K562 (cell line): Measurements from ENCODE around the gene MYL5. TPM values are rescaled to one million over a fixed set of nuclear protein-coding genes. Genes with fewer than 3 reads are reported as not detected.
A peak's percentile ranks its signal among the peaks of the same experiment; 100 is the strongest.

Experiments used
- E2F3 ChIP-seq: fragments of 250-450 bp; sonication (Bioruptor Pico); IDR thresholded peaks from 2 replicates; pipeline ENCODE4 v1.4.0; 2020; ENCODE audit warnings: mild to moderate bottlenecking
- FIP1L1 ChIP-seq: fragments of 200-400 bp; formaldehyde crosslinking; IDR thresholded peaks from 2 replicates; pipeline ENCODE4 v1.6.1; 2018; ENCODE audit warnings: mild to moderate bottlenecking, low read depth, low read length; ENCODE audit not compliant: poor library complexity, severe bottlenecking
- PCBP1 ChIP-seq: fragments of 200-400 bp; formaldehyde crosslinking; IDR thresholded peaks from 2 replicates; pipeline ENCODE4 v1.6.1; 2018; ENCODE audit warnings: mild to moderate bottlenecking, low read depth, low read length; ENCODE audit not compliant: poor library complexity, severe bottlenecking
- PCBP2 ChIP-seq: fragments of 200-400 bp; formaldehyde crosslinking; IDR thresholded peaks from 2 replicates; pipeline ENCODE4 v1.6.1; 2018; ENCODE audit warnings: low read length, low read depth, mild to moderate bottlenecking, moderate library complexity; ENCODE audit not compliant: poor library complexity, severe bottlenecking
- SMARCA4 ChIP-seq: fragments of 450-650 bp; IDR thresholded peaks from 2 replicates; pipeline ENCODE4 v1.6.1; 2016
- TBL1XR1 ChIP-seq, 2 experiments: IDR thresholded peaks; 2 replicates each; pipeline ENCODE4 v1.6.1; 2012; ENCODE audit warnings: improper control_type of control experiment in 2 of 2, low read length in 2 of 2, mild to moderate bottlenecking in 1 of 2
- ZNF431 ChIP-seq: sonication (generic); formaldehyde crosslinking; IDR thresholded peaks from 2 replicates; pipeline ENCODE4 v1.8.0; 2022; ENCODE audit warnings: mild to moderate bottlenecking, missing genetic modification reagents
- polyA plus RNA-seq, 8 experiments: library from polyadenylated mRNA; depleted of rRNA in 4 of 8; stranded (reverse) in 5 of 8; unstranded in 3 of 8; fragments of >200 nt; fragmentation: Nextera tagmentation in 2 of 8; fragmentation: Illumina TruSeq in 1 of 8; extraction: Ambion mirVana in 2 of 8; extraction: Trizol in 1 of 8; gene quantifications; 2 replicates each; pipeline versions ENCODE4 v1.2.1 to v1.2.3, GENCODE V29; 2011 to 2014; ENCODE audit warnings: inconsistent platforms in 1 of 8, missing spikeins in 1 of 8
- total RNA-seq, 7 experiments: library from RNA; depleted of rRNA in 6 of 7; stranded (reverse); fragments of >200 nt in 6 of 7; fragmentation: Illumina TruSeq in 2 of 7; extraction: Trizol in 2 of 7; gene quantifications; 2 replicates each; pipeline versions ENCODE4 v1.2.1 to v1.2.3, GENCODE V29; 2011 to 2021; ENCODE audit warnings: low replicate concordance in 1 of 7
- TF ChIP-seq, protein P1 (sequence below): fragments of 450-650 bp; IDR thresholded peaks from 2 replicates; pipeline ENCODE4 v1.6.1; 2014; ENCODE audit warnings: low read depth, mild to moderate bottlenecking, moderate library complexity, borderline replicate concordance
- TF ChIP-seq, protein P2 (sequence below): fragments of 450-650 bp; IDR thresholded peaks from 2 replicates; pipeline ENCODE4 v1.6.1; 2016; ENCODE audit warnings: mild to moderate bottlenecking, moderate library complexity
- TF ChIP-seq, protein P3 (sequence below): fragments of 450-650 bp; conservative IDR thresholded peaks from 2 replicates; pipeline ENCODE4 v1.6.1; 2016; ENCODE audit warnings: missing genetic modification characterization, low read depth, mild to moderate bottlenecking, control low read depth, missing compliant biosample characterization

Gene MYL5
- total and polyA plus RNA-seq, 9 of the 15 experiments (the other 6 are each of a cell fraction or from before 2014, with no cell fraction given) = 1.4 to 10.0 (median 4.1) TPM

DNA sequence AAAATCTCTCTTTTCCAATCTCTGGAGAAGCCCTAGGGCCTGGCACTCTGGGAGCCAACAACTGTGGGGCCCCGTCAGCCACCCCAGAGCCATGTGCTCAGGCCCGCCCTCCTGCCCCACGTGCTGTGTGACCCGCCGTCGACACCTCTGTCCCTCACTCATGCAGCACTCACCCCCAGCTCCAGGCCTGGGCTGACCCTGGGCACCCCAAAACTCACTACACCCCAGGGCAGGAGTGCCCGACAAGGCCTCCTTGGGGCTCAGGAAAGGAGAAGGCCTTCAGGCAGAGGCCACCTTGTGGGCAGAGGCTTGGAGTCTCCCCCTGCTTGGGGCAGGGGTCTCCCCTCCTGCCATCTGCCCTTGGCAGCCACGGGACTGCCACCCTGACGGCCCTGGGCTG is 5.7 kb downstream of the MYL5 start (continued):
- TF ChIP-seq, protein P1, sequence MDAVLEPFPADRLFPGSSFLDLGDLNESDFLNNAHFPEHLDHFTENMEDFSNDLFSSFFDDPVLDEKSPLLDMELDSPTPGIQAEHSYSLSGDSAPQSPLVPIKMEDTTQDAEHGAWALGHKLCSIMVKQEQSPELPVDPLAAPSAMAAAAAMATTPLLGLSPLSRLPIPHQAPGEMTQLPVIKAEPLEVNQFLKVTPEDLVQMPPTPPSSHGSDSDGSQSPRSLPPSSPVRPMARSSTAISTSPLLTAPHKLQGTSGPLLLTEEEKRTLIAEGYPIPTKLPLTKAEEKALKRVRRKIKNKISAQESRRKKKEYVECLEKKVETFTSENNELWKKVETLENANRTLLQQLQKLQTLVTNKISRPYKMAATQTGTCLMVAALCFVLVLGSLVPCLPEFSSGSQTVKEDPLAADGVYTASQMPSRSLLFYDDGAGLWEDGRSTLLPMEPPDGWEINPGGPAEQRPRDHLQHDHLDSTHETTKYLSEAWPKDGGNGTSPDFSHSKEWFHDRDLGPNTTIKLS = no peak
- TF ChIP-seq, protein P2, sequence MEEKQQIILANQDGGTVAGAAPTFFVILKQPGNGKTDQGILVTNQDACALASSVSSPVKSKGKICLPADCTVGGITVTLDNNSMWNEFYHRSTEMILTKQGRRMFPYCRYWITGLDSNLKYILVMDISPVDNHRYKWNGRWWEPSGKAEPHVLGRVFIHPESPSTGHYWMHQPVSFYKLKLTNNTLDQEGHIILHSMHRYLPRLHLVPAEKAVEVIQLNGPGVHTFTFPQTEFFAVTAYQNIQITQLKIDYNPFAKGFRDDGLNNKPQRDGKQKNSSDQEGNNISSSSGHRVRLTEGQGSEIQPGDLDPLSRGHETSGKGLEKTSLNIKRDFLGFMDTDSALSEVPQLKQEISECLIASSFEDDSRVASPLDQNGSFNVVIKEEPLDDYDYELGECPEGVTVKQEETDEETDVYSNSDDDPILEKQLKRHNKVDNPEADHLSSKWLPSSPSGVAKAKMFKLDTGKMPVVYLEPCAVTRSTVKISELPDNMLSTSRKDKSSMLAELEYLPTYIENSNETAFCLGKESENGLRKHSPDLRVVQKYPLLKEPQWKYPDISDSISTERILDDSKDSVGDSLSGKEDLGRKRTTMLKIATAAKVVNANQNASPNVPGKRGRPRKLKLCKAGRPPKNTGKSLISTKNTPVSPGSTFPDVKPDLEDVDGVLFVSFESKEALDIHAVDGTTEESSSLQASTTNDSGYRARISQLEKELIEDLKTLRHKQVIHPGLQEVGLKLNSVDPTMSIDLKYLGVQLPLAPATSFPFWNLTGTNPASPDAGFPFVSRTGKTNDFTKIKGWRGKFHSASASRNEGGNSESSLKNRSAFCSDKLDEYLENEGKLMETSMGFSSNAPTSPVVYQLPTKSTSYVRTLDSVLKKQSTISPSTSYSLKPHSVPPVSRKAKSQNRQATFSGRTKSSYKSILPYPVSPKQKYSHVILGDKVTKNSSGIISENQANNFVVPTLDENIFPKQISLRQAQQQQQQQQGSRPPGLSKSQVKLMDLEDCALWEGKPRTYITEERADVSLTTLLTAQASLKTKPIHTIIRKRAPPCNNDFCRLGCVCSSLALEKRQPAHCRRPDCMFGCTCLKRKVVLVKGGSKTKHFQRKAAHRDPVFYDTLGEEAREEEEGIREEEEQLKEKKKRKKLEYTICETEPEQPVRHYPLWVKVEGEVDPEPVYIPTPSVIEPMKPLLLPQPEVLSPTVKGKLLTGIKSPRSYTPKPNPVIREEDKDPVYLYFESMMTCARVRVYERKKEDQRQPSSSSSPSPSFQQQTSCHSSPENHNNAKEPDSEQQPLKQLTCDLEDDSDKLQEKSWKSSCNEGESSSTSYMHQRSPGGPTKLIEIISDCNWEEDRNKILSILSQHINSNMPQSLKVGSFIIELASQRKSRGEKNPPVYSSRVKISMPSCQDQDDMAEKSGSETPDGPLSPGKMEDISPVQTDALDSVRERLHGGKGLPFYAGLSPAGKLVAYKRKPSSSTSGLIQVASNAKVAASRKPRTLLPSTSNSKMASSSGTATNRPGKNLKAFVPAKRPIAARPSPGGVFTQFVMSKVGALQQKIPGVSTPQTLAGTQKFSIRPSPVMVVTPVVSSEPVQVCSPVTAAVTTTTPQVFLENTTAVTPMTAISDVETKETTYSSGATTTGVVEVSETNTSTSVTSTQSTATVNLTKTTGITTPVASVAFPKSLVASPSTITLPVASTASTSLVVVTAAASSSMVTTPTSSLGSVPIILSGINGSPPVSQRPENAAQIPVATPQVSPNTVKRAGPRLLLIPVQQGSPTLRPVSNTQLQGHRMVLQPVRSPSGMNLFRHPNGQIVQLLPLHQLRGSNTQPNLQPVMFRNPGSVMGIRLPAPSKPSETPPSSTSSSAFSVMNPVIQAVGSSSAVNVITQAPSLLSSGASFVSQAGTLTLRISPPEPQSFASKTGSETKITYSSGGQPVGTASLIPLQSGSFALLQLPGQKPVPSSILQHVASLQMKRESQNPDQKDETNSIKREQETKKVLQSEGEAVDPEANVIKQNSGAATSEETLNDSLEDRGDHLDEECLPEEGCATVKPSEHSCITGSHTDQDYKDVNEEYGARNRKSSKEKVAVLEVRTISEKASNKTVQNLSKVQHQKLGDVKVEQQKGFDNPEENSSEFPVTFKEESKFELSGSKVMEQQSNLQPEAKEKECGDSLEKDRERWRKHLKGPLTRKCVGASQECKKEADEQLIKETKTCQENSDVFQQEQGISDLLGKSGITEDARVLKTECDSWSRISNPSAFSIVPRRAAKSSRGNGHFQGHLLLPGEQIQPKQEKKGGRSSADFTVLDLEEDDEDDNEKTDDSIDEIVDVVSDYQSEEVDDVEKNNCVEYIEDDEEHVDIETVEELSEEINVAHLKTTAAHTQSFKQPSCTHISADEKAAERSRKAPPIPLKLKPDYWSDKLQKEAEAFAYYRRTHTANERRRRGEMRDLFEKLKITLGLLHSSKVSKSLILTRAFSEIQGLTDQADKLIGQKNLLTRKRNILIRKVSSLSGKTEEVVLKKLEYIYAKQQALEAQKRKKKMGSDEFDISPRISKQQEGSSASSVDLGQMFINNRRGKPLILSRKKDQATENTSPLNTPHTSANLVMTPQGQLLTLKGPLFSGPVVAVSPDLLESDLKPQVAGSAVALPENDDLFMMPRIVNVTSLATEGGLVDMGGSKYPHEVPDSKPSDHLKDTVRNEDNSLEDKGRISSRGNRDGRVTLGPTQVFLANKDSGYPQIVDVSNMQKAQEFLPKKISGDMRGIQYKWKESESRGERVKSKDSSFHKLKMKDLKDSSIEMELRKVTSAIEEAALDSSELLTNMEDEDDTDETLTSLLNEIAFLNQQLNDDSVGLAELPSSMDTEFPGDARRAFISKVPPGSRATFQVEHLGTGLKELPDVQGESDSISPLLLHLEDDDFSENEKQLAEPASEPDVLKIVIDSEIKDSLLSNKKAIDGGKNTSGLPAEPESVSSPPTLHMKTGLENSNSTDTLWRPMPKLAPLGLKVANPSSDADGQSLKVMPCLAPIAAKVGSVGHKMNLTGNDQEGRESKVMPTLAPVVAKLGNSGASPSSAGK = 0 out of 2 replicates have a peak, but pooled peaks have one; percentile 38
- TF ChIP-seq, protein P3, sequence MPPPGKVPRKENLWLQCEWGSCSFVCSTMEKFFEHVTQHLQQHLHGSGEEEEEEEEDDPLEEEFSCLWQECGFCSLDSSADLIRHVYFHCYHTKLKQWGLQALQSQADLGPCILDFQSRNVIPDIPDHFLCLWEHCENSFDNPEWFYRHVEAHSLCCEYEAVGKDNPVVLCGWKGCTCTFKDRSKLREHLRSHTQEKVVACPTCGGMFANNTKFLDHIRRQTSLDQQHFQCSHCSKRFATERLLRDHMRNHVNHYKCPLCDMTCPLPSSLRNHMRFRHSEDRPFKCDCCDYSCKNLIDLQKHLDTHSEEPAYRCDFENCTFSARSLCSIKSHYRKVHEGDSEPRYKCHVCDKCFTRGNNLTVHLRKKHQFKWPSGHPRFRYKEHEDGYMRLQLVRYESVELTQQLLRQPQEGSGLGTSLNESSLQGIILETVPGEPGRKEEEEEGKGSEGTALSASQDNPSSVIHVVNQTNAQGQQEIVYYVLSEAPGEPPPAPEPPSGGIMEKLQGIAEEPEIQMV (tag) = no peak
- TF ChIP-seq ZNF431 (CRISPR knock-in tag) (no peak), PCBP1 (peak; percentile 10), SMARCA4 (no peak), E2F3 (CRISPR knock-in tag) (no peak), PCBP2 (no peak), FIP1L1 (peak; percentile 13), TBL1XR1 (IDR thresholded peaks at IDR 0.05; ENCODE audit: low read length in 2 of 2) (no peak)
